Thymus (tissue), 11 donors: ENCODE data around the gene SLX9. TPM values are rescaled to one million over a fixed set of nuclear protein-coding genes. Genes with fewer than 3 reads are reported as not detected.

ENCODE experiments used
- DNase-seq, 9 donors: peaks; one replicate each; pipeline ENCODE4 v3.0.0-alpha.2; 2013; ENCODE audit warnings: low spot score in 9 of 9, low read depth in 6 of 9, missing footprints in 1 of 9
- H3K27ac ChIP-seq, 2 donors: one replicate each; pipeline ENCODE4 v1.5.1; 2013; ENCODE audit warnings: control low read depth in 1 of 2, low read depth in 1 of 2, low read length in 1 of 2, mild to moderate bottlenecking in 1 of 2, moderate library complexity in 1 of 2
- H3K27me3 ChIP-seq, 2 donors: one replicate each; pipeline ENCODE4 v1.5.1; 2013; ENCODE audit warnings: low read length in 1 of 2; ENCODE audit not compliant: control insufficient read depth in 2 of 2, insufficient read depth in 1 of 2
- H3K36me3 ChIP-seq, 2 donors: one replicate each; pipeline ENCODE4 v1.5.1; 2013; ENCODE audit warnings: low read length in 1 of 2, mild to moderate bottlenecking in 1 of 2, moderate library complexity in 1 of 2; ENCODE audit not compliant: control insufficient read depth in 2 of 2, insufficient read depth in 2 of 2
- H3K4me1 ChIP-seq, 2 donors: one replicate each; pipeline ENCODE4 v1.5.1; 2013; ENCODE audit warnings: low read length in 2 of 2; ENCODE audit not compliant: control insufficient read depth in 2 of 2, insufficient read depth in 2 of 2
- H3K4me3 ChIP-seq, 2 donors: one replicate each; pipeline ENCODE4 v1.5.1; 2013; ENCODE audit warnings: low read length in 2 of 2, control low read depth in 1 of 2, mild to moderate bottlenecking in 1 of 2
- H3K9me3 ChIP-seq, 2 donors: one replicate each; pipeline ENCODE4 v1.5.1; 2013; ENCODE audit warnings: low read length in 1 of 2, mild to moderate bottlenecking in 1 of 2; ENCODE audit not compliant: control insufficient read depth in 2 of 2, insufficient read depth in 1 of 2
- WGBS: extraction: QIAGEN DNeasy Blood & Tissue Kit; methylation state at CpG from one replicate; pipeline ENCODE4 v1.1.7; 2013; 5-methylcytosine and 5-hydroxymethylcytosine counted together
- polyA plus RNA-seq: library from polyadenylated mRNA; stranded (reverse); fragments of 200-250 nt; gene quantifications from one replicate; pipeline ENCODE4 v1.2.3, GENCODE V29; 2013
- total RNA-seq: library from RNA; stranded (reverse); fragments of 120-200 nt; gene quantifications from one replicate; pipeline ENCODE4 v1.2.4, GENCODE V29; 2013
- donor health status: healthy.

Gene SLX9
- total and polyA plus RNA-seq, 2 donors = 28.4 to 29.0 TPM

DNA sequence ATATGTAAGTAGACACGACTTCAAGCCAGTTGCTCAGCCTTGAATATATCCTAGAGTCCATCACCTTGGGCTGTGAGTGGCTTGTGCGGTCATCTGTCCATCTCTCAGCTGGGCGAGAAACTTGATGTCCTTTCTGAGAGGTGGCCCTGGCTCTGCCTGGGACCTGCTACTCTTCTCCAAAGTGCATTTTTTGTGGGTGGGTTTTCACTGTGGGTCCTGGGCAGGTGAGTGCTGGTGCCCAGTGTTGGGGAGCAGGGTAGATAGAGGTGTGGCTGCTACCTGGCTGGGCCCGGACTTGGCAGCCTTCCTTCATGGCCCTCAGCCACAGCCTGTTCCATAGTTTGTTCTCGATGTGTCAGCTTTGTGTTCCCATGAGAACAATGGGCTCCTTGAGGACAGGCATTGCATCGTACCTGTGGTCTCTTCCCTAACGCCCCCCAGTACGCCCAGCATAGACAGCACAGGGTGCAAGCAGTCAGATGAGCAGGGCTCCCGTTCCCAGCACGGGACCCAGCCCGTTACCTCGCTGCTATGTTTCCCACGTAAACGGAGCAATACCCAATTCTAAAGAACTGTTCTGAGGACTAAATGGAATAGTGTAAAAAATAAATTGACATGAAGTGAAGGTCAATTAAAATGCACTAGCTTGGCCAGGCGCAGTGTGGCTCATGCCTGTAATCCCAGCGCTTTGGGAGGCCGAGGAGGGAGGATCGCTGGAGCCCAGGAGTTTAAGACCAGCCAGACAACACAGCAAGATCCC lies 877 bp upstream of the SLX9 start:
- Histone ChIP-seq H3K9me3 (no peaks in the 10 kb centered on the region), H3K4me1 (peaks cover 27 to 50% of the 10 kb centered on the region in 2 donors), H3K27me3 (no peaks in the 10 kb centered on the region), H3K27ac (no peak overlapping the region), H3K36me3 (peaks cover 3 to 10% of the 10 kb centered on the region in 2 donors), H3K4me3 (peak overlapping the region; percentile 84 to 96)
- 91% methylated on average over 18 of the region's 18 CpGs for WGBS
- no peak for DNase-seq

DNA sequence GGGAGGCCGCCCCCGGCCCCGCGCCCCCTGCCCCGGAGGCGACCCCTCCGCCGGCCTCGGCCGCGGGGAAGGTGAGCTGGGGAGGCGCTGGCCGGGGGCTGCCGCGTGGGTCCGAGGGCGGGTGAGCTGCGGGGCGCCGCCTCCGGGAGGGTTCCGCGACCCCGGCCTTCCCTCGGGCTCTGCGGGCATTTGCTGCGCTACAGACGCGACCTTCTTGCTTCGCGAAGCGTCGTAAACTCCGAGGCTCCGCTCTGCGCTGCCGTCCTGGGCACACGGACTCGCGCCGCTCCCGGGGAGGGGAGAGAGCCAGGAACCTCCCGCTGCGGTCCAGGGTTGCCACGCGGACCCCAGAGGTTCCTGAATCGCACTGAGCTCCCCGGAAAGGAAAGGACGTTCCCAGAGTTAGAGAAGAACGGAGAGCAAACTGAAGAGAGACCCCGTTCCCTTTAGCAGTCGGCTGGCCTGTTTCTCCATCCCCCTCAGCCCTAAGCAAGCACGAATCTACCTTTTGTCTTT lies 345 bp downstream of the SLX9 start:
- no peaks in the 10 kb centered on the region for H3K27me3 ChIP-seq
- peak in 1 of 9 donors; percentile 50 for DNase-seq
- H3K9me3 ChIP-seq = no peaks in the 10 kb centered on the region
- under 1% methylated on average over 53 of the region's 53 CpGs for WGBS
- H3K4me3 ChIP-seq = peak overlapping the region; percentile 84 to 96
- peaks cover 19 to 38% of the 10 kb centered on the region in 2 donors for H3K4me1 ChIP-seq
- H3K36me3 ChIP-seq = peaks cover 15 to 22% of the 10 kb centered on the region in 2 donors
- peak overlapping the region in 1 of 2 donors; percentile 72 for H3K27ac ChIP-seq

DNA sequence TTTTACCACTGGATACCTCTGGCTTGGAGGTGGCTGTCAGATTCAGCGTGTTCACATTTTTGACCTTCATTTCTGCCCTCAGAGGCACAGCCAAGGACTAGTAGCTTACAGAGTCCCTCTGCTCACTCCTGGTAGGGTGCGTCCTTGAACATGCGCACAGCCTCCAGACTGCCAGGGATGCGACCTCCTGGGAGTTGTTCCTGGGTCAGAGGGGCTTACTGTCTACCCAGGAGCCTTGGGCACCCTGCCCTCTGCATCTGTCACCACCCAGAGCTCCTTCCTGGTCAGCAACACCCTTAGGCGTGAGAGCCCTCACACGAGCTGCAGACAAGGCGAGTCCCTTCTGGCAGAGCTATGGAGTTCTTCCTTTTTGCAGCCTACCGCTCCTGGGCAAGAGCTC lies 1.7 kb downstream of the SLX9 start:
- Histone ChIP-seq H3K27ac (no peak overlapping the region), H3K9me3 (peaks cover 0 to 3% of the 10 kb centered on the region in 2 donors), H3K27me3 (no peaks in the 10 kb centered on the region), H3K36me3 (peaks cover 23 to 31% of the 10 kb centered on the region in 2 donors), H3K4me3 (no peak overlapping the region), H3K4me1 (peaks cover 17 to 39% of the 10 kb centered on the region in 2 donors)
- DNase-seq = no peak
- WGBS = 97% methylated on average over 8 of the region's 8 CpGs

- peaks cover 0 to 3% of the 10 kb centered on the region in 2 donors for H3K9me3 ChIP-seq
- peaks cover 17 to 40% of the 10 kb centered on the region in 2 donors for H3K4me1 ChIP-seq
- no peak for DNase-seq
- H3K36me3 ChIP-seq = peaks cover 33 to 40% of the 10 kb centered on the region in 2 donors
- no peaks in the 10 kb centered on the region for H3K27me3 ChIP-seq
- 61% methylated on average over 2 of the region's 2 CpGs for WGBS
- no peak overlapping the region for H3K27ac ChIP-seq
- H3K4me3 ChIP-seq = no peak overlapping the region
These were observed 2.7 kb downstream of the SLX9 start for GRCh38 chr21:44942566-44942965.

- DNase-seq = no peak
- Histone ChIP-seq H3K27ac (no peak overlapping the region), H3K4me3 (no peak overlapping the region), H3K27me3 (no peaks in the 10 kb centered on the region), H3K9me3 (peaks cover 0 to 3% of the 10 kb centered on the region in 2 donors), H3K36me3 (peaks cover 33 to 41% of the 10 kb centered on the region in 2 donors), H3K4me1 (peaks cover 17 to 40% of the 10 kb centered on the region in 2 donors)
- WGBS = 96% methylated on average over 15 of the region's 15 CpGs
These were observed 3.3 kb downstream of the SLX9 start for GRCh38 chr21:44943005-44943685.

DNA sequence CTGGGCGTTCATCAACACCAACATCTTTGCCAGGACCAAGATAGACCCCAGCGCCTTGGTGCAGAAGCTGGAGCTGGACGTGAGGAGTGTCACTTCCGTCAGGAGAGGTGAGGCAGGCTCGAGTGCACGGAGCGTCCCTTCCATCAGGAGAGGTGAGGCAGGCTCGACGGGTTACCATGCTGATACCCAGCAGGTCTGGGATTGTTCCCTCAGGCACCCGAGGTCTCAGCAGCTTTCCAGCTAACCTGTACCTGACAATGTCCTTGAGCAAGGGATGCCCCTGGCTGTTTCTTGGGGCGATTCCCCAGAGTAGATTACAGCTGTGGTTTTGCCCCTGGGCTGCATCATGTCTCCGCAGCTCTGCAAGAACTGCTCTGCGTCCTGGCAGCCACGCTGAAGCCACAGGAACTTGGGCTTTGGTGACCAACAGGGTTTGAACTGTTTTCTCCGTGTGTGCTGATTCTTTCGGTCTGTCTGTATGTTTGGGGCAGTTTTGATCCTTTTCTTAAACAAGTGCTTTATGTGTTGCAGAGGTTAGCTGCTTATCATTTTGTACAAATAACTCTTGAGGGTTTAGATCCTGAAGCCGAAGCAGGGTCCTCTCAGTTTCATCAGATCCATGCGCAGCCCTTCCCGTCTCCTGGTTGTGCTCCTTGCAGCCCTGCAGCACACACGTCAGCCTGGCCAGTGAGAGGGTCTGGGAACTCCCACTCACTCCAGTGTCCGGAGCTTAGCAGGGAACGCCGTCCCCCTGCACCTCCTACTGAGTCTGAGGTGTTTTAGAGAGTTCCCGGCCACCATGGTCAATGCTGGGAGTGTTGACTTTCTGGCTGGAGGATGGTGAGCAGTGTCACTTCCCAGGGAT lies 4.1 kb downstream of the SLX9 start:
- Histone ChIP-seq H3K4me3 (no peak overlapping the region), H3K27ac (no peak overlapping the region), H3K9me3 (peaks cover 0 to 3% of the 10 kb centered on the region in 2 donors), H3K27me3 (no peaks in the 10 kb centered on the region), H3K4me1 (peaks cover 14 to 37% of the 10 kb centered on the region in 2 donors), H3K36me3 (peaks cover 33 to 41% of the 10 kb centered on the region in 2 donors)
- 98% methylated on average over 24 of the region's 24 CpGs for WGBS
- no peak for DNase-seq

DNA sequence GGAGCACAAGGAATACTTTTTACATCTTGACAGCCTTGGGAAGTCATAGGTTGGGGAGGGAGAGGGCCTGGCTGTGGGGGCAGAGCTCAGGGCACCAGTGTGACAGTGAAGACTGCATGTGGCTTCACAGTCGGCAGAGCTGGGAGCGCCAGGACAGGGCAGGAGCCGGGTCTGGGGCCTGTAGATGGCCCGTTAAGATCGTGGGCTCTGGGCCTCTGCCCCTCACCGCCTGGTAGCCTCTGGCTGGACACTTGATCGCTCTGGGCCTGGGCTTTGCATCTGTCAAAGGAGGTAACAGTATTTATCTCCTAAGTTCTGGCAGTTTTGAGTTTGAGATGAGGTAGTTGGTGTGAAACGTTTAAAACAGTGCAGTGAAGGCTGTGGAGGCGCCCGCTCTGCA lies 4.8 kb downstream of the SLX9 start:
- peaks cover 0 to 3% of the 10 kb centered on the region in 2 donors for H3K9me3 ChIP-seq
- peaks cover 10 to 31% of the 10 kb centered on the region in 2 donors for H3K4me1 ChIP-seq
- DNase-seq = no peak
- no peaks in the 10 kb centered on the region for H3K27me3 ChIP-seq
- 97% methylated on average over 10 of the region's 10 CpGs for WGBS
- H3K27ac ChIP-seq = no peak overlapping the region
- no peak overlapping the region for H3K4me3 ChIP-seq
- peaks cover 33 to 41% of the 10 kb centered on the region in 2 donors for H3K36me3 ChIP-seq

- no peak overlapping the region for H3K27ac ChIP-seq
These were observed 6.6 kb downstream of the SLX9 start for GRCh38 chr21:44946254-44947041.

More at GRCh38 chr21:44946254-44947041, 6.6 kb downstream of the SLX9 start:
- 68% methylated on average over 25 of the region's 25 CpGs for WGBS
- Histone ChIP-seq H3K36me3 (peaks cover 38 to 47% of the 10 kb centered on the region in 2 donors), H3K9me3 (peaks cover 0 to 3% of the 10 kb centered on the region in 2 donors), H3K4me3 (no peak overlapping the region), H3K4me1 (peaks cover 5 to 22% of the 10 kb centered on the region in 2 donors), H3K27me3 (no peaks in the 10 kb centered on the region)
- no peak for DNase-seq
